ENCODE data around the gene FAM170A. TPM values are rescaled to one million over a fixed set of nuclear protein-coding genes. Genes with fewer than 3 reads are reported as not detected.

The FAM170A gene
- not detected for total RNA-seq

- no peak for DNase-seq
Measured at GRCh38 chr5:119629339-119629738, at the start of gene FAM170A. FAM170A (plus strand) TSS chr5:119629558; CDS start chr5:119629769, 211 bp downstream.

GRCh38 chr5:119582987-119583386, 46.4 kb upstream of the FAM170A start:
- DNase-seq, result no peak

GRCh38 chr5:119583684-119584083, 45.7 kb upstream of the FAM170A start:
- no peak for DNase-seq

- DNase-seq, result no peak
Measured at GRCh38 chr5:119596046-119596445, 33.3 kb upstream of the FAM170A start.

GRCh38 chr5:119597728-119598298, 31.5 kb upstream of the FAM170A start:
- DNase-seq, result no peak

GRCh38 chr5:119613937-119614336, 15.4 kb upstream of the FAM170A start:
- DNase-seq, result no peak

- DNase-seq, result no peak
Measured at GRCh38 chr5:119614838-119615237, 14.5 kb upstream of the FAM170A start.

- DNase-seq, result no peak
Measured at GRCh38 chr5:119626086-119626485, 3.3 kb upstream of the FAM170A start.

GRCh38 chr5:119630752-119631440, 1.5 kb downstream of the FAM170A start:
- DNase-seq, result no peak

- no peak for DNase-seq
Measured at GRCh38 chr5:119631660-119632059, 2.3 kb downstream of the FAM170A start.

GRCh38 chr5:119651486-119651885, 22.1 kb downstream of the FAM170A start:
- DNase-seq, result no peak

GRCh38 chr5:119655061-119655460, 25.7 kb downstream of the FAM170A start:
- no peak for DNase-seq

- no peak for DNase-seq
Measured at GRCh38 chr5:119656023-119656422, 26.7 kb downstream of the FAM170A start.

GRCh38 chr5:119666542-119666941, 37.2 kb downstream of the FAM170A start:
- DNase-seq, result no peak

- no peak for DNase-seq
Measured at GRCh38 chr5:119678351-119679028, 49.1 kb downstream of the FAM170A start.

- no peak for DNase-seq
Measured at GRCh38 chr5:119680080-119680479, 50.7 kb downstream of the FAM170A start.

- DNase-seq, result no peak
Measured at GRCh38 chr5:119681734-119682133, 52.4 kb downstream of the FAM170A start.

GRCh38 chr5:119682372-119682771, 53.0 kb downstream of the FAM170A start:
- DNase-seq, result no peak

Other genes starting within 250 kb of the FAM170A start
- gene HSD17B4, start 177.1 kb upstream of the FAM170A start, total RNA-seq, result 167 TPM

Data from skin of body (tissue), 2 donors.